Vagina (tissue), 2 donors: ENCODE data around the gene MYL5.
"Not testable (repeated sequence)": the region's sequence is repeated elsewhere in the genome, so short reads cannot be mapped to it uniquely, and the experiment has no call there.

ENCODE experiments used
- POLR2AphosphoS5 ChIP-seq, 2 donors: sonication (generic); formaldehyde crosslinking; IDR thresholded peaks; one replicate each; pipeline ENCODE4 v1.9.0; 2017; ENCODE audit warnings: antibody characterized with exemption in 2 of 2, mild to moderate bottlenecking in 2 of 2, low read depth in 1 of 2; ENCODE audit not compliant: insufficient read depth in 1 of 2
- TF ChIP-seq, protein P1 (sequence below), 3 experiments: fragments of 450-650 bp in 2 of 3; fragments of 200-600 bp in 1 of 3; sonication (generic) in 1 of 3; IDR thresholded peaks; one replicate each; pipeline ENCODE4 v1.5.1; 2017 to 2019; ENCODE audit warnings: antibody characterized with exemption in 3 of 3, mild to moderate bottlenecking in 2 of 3, moderate library complexity in 2 of 3

DNA sequence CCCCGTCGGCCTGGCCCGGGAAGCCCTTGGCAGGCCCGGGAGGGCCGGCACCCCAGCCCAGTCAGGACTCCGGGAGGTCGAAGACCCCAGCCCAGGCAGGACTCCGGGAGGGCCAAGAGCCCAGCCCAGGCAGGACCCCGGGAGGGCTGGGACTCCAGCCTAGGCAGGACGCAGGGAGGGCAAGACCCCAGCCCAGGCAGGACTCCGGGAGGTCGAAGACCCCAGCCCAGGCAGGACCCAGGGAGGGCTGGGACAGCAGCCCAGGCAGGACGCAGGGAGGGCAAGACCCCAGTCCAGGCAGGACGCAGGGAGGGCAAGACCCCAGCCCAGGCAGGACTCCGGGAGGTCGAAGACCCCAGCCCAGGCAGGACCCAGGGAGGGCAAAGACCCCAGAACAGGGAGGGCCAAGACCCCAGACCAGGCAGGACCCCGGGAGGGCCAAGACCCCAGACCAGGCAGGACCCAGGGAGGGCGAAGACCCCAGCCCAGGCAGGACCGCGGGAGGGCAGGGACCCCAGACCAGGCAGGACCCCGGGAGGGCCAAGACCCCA is 31.8 kb downstream of the MYL5 start:
- TF ChIP-seq, protein P1, sequence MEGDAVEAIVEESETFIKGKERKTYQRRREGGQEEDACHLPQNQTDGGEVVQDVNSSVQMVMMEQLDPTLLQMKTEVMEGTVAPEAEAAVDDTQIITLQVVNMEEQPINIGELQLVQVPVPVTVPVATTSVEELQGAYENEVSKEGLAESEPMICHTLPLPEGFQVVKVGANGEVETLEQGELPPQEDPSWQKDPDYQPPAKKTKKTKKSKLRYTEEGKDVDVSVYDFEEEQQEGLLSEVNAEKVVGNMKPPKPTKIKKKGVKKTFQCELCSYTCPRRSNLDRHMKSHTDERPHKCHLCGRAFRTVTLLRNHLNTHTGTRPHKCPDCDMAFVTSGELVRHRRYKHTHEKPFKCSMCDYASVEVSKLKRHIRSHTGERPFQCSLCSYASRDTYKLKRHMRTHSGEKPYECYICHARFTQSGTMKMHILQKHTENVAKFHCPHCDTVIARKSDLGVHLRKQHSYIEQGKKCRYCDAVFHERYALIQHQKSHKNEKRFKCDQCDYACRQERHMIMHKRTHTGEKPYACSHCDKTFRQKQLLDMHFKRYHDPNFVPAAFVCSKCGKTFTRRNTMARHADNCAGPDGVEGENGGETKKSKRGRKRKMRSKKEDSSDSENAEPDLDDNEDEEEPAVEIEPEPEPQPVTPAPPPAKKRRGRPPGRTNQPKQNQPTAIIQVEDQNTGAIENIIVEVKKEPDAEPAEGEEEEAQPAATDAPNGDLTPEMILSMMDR (IDR thresholded peaks at IDR 0.05): not testable (repeated sequence)
- TF ChIP-seq POLR2AphosphoS5 (IDR thresholded peaks at IDR 0.05; ENCODE audit: insufficient read depth in 1 of 2, low read depth in 1 of 2): not testable (repeated sequence)
